NOMO-1 (cell line): Measurements from ENCODE around the gene NR2E3.
"Not testable (repeated sequence)": the region's sequence is repeated elsewhere in the genome, so short reads cannot be mapped to it uniquely, and the experiment has no call there.

Experiments
- DNase-seq, 2 experiments: peaks; one replicate each; lab custom pipeline; 2025; ENCODE audit not compliant: unreplicated experiment in 2 of 2; lab: John Stamatoyannopoulos, UW

The NR2E3 gene

GRCh38 chr15:71813723-71814470 lies 3.5 kb downstream of the NR2E3 start:
- no peak for DNase-seq

- DNase-seq, result no peak
Measured at GRCh38 chr15:71815301-71815700, 4.9 kb downstream of the NR2E3 start.

- no peak for DNase-seq
Measured at GRCh38 chr15:71817351-71817750, 7.0 kb downstream of the NR2E3 start.

GRCh38 chr15:71820127-71820526 lies 9.8 kb downstream of the NR2E3 start:
- DNase-seq, result no peak

- DNase-seq, result no peak
Measured at GRCh38 chr15:71821547-71822129, 11.3 kb downstream of the NR2E3 start.

- no peak for DNase-seq
Measured at GRCh38 chr15:71822890-71823630, 12.7 kb downstream of the NR2E3 start.

GRCh38 chr15:71823801-71824200 lies 13.4 kb downstream of the NR2E3 start:
- no peak for DNase-seq

- no peak for DNase-seq
Measured at GRCh38 chr15:71825021-71825730, 14.8 kb downstream of the NR2E3 start.

- DNase-seq, result no peak
Measured at GRCh38 chr15:71826196-71826595, 15.8 kb downstream of the NR2E3 start.

GRCh38 chr15:71830981-71831380 lies 20.6 kb downstream of the NR2E3 start:
- DNase-seq, result no peak

GRCh38 chr15:71841563-71841962 lies 31.2 kb downstream of the NR2E3 start:
- no peak for DNase-seq

GRCh38 chr15:71844916-71845315 lies 34.6 kb downstream of the NR2E3 start:
- no peak for DNase-seq

- DNase-seq, result no peak
Measured at GRCh38 chr15:71853543-71853942, 43.2 kb downstream of the NR2E3 start.

GRCh38 chr15:71858232-71858631 lies 47.9 kb downstream of the NR2E3 start:
- DNase-seq, result not testable (repeated sequence)
